Measurements from ENCODE around the gene RPL27A.
"Not testable (repeated sequence)": the region's sequence is repeated elsewhere in the genome, so short reads cannot be mapped to it uniquely, and the experiment has no call there.

The RPL27A gene

DNA sequence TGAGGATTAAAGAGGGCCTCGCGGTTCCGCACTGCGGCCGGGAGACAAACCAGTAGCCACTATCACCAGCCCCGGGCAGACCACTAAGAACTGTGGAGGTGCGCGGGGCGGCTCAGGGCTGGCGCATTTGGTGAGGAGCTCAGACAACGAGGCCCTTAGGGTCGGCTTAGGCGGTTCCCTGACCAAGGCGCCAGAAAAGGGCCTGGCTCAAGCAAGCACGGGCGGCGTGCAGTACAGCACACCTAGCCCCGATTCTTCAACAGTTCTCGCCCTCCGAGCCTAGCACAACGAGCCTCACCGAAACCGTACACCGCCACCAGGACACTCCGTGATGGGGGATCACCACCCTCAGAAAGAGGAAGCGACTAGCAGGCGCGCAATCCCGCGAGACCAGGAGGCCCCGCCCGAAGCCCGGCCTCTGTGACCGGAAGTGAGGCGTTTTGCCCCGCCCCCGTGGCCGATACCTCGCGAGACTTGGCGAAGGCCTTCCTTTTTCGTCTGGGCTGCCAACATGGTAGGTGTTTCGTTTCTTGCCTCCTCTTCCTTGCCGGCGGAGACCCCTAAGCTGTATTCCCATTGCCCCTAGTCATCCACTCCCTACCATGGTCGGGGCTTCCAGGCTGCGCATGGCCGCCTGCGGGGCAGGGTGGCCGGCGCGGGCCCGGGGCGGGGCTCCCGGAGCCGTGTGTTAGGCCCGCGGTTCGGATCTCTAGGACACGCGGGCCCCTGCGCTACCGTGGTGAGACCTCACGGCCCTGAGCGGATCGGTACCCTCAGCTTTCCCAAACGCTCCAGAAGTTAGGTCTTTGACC lies at the start of gene RPL27A, which contains the start of gene TRIM66:
Gene RPL27A, plus strand, starts transcription at position 490 of the 812 bp plus-strand sequence. Its CDS starts 22 bp downstream, at position 512.
Gene TRIM66, minus strand, starts transcription at position 363 of the 812 bp plus-strand sequence. CDS start 10,391 bp downstream, outside the sequence.
- DNase-seq, result peak; percentile 71

DNA sequence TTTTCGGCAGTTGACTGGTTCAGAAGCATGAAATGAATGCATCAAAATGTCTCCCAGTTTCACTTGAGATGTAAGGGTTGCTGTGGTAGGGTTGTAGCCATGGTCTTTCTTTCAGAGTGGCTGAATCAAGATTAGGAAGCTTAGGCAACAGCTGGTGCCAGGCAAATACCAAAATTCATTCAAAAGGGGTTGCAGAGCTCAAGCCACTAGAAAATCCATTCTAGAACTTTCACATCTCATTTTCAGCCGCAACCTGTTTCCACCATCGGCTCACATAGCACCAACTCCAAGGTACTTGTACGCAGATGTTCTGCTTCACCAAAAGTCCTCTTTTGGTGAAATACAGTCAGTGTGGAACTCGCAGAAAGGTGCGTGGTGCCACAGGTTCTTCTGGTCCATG lies 48.1 kb upstream of the RPL27A start:
- no peak for DNase-seq

DNA sequence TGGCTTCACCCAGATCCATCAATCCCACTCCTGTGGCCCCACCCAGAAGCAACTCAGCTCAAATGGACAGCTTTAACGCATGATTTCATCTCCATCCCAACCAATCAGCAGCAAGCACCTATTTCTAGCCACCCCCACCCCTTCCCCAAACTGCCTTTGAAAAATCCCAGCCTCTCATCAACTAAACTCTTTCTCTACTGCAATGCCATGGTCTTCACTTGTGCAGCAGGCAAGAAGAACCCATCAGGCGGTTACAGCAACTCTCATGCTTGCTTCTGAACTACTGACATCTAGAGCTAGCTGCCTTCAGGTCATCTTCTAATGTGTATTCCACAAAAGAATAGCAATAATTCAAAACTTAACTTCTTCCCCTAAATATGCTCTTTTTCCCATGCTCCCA lies 46.5 kb upstream of the RPL27A start:
- DNase-seq, result no peak

DNA sequence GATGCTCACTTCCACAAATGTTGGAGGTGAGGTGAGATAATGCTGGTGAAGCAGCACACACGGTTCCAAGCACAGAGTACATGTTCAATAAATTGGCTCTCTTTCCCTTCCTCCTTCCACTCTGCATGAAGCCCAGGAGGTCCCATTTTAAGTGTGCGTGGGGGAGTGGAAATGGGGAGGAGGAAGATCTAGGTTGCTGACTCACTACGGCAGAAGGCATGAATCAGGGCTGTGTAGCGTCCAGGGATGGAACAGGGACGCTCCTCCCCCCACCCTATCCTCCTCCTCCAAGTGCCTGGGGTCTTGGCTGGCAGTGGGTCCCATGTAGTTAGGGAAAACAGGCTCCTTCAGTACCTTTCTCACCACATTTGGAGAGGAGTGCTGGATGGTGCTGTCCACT lies 44.3 kb upstream of the RPL27A start:
- DNase-seq, result no peak

DNA sequence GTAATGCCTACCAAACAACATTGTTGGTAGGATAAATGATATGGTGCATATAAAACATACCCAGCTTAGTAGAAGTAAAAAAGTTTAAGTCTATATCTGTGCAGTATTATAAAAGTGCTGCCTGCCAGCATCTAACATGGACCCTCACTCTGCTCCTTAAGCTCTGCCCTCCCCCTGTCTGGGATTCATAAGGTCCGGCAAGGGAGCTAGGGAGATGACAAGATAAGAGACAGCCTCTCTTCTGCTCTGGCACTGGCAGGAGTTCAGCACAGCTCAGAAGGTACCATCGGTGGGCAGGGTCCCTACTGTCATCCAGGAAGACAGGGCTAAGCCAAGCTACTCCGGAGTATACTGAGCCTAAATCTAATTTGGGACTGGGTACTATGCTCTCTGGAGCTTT lies 42.9 kb upstream of the RPL27A start:
- DNase-seq, result no peak

DNA sequence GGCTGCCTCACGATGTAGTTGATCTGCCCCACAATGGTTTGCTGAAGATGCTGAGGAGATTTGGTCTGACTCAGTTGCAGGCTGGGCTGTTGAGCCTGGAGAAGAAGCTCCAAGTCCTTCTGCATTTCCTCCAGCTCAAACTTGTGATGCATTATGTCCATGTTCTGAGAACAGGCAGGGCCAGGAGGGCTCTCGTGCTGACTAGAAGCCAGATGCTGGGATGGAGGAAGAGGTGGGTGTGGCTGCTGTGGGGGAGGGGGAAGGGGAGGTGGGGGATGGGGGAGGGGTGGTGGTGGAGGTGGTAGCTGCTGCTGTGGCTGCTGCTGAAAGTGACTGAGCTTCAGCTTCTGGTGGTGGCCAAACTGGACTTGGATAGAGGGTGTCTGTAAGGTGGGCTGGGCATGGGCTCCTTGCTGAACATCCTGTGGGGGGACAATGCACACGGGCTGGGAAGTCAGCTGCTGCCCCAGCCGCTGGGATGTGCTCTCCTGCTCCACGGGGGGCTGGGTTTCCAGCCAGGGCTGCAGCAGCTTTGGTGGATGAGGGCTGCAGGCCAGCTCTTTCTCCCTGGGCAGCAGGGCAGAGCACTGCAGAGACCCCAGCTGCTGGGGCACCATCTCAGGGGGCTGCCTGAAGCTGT lies 42.2 kb upstream of the RPL27A start:
- DNase-seq, result no peak

DNA sequence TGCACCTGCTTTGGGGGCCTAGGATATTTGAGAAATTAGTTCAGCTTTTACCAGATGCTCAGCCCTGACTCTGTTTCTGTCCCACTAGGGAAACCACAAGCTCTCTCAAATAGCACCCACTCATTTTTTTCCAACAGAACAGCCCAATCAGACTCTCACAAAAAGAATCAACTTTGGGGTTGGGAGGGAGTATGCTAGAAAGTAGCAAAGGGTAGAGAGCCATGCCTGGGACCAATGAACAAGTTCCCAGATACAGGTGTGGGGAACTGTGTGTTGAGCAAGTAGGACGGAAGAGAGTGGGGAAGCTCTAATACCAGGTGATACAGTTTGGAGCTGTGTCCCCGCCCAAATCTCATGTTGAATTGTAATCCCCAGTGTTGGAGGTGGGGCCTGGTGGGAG lies 41.3 kb upstream of the RPL27A start:
- DNase-seq, result no peak

DNA sequence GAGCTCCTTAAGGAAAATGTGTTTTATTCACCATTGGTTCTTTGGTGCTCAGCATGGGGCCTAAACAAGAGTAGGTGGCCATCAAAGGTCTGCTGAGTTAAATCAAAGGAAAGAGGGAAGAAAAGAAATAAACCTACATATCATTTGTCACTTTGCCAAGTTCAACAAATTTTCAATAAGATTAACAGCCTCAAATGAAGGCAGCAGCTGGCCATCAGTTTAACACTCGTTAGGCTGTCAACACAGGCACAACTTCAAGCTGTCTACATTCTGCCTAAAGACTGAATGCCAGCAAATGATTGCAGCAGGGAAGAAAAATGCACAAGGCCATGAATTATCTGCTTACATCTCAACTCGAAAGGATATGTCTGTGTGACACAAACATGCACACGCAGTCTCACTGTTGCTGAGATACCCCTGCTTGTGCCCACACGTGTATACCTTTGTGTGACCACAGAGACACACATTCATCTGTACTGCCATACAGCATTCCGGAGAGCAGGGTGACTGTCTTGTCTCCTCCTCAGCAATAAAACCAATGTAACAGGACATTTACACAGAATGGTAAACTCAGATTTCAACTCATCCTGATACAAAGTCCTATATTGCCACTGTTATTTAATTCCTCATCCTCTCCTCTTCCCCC lies 40.3 kb upstream of the RPL27A start:
- DNase-seq, result no peak

DNA sequence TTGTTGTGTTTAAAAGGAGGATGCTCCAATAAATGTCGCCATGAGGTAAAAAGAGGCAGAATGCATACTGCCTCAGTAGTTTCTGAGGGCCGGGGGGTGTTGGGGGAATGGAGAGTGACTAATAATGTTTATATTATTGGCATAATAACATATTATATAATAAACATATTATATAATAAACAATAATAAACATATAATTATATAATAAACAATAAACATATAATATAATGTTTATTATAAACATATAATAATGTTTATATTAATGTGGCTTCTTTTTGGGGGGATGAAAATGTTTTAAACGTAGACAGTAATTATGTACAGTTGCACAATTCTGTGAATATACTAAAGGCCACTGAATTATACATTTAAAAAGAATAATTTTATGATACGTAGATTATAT lies 35.7 kb upstream of the RPL27A start:
- DNase-seq, result no peak

DNA sequence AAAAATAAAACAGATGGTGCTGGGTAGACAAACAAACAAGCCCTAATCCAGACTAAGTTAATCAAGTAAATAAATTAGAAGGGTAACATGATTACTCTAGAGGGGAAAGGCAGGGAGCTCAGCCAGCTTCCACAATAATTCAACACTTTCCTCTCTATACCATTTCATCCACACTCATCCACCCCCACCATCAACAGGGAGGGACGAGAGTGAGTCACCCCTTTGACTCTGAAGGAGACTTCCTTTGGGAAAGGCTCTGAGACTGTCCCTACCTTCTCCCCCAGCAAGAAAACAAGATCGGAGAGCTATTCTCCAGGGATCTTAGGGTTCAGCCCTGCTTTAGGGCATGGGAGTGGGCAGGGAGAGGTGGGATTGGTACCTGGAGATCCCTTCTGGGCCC lies 33.2 kb upstream of the RPL27A start:
- no peak for DNase-seq

DNA sequence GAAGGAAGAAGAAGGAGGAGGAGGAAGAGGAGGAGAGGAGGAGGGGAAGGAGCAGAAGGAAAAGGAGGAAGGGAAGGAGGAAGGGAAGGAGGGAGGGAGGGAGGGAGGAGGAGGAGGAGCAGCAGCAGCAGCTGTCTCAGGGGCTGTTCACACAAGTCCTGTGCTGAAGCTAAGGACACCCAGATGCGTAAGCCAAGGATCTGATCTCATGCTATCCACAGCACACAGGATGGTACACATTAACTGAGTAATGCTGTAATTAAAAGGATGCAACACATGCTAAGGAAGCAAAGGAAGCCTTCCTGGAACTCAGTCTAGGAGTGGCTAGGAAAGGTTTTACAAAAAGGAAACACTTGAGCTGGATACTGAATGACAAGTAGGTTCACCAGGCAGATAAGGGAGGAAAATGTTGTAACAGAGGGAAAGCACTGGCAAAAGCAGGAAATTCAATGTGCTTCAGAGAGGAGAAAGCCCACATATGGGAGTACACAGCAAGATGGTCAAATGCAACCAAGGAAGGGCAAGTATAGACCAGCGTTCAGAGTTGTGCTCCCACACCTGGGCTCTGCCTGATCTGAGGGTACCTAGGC lies 32.1 kb upstream of the RPL27A start:
- no peak for DNase-seq

DNA sequence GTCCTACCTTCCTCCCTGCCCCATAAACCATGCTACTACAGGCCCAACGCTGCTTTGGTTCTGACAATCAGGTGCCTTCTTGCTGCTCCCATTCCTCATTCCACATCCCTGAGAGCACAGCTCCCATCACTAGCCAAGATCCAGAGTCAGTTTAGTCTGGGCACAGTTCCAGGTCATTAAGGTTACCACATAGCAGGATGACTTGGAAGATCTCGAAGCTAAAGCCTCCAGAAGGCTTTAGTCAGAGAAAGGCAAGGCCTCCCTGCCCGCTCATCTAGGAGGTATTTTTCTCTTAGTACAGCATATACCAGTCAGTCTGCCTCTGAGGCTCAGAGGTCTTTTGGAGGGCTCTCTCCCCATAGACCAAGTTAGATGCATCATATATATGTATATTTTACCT lies 30.5 kb upstream of the RPL27A start:
- no peak for DNase-seq

DNA sequence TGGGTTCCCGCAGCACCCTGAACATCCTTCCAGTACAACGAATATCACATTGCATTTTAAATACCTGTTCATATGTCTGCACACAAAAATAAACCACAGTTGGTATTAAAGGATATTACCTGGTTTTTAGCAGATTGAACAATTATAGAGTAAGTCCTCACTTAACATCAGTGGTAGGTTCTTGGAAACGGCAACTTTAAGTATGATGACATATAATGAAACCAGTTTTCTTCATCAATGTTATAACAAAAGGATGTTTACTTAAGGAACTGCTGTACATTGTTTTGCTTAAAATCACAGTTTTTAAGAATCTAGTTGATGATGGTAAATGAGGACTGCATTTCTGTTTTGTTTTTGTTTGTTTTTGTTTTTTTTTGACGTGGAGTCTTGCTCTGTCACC lies 28.1 kb upstream of the RPL27A start:
- no peak for DNase-seq

DNA sequence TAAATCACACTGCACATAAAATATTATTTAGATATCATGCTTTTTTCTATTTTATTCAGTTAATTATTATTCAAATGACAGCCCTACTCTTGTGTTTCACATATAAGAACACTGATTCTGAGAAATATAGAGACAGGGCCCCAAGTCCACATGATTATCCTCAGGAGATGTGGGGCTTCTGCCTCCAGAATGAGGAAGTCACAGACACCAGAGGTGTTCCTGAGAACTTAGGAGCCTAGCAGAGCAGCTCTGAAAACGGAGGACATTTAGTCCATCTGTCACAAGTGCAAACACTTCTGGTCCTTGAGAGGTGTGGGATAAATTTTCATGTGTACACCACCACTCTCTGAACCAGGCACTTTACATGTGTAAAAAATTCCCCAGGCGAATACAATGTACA lies 26.3 kb upstream of the RPL27A start:
- DNase-seq, result no peak

DNA sequence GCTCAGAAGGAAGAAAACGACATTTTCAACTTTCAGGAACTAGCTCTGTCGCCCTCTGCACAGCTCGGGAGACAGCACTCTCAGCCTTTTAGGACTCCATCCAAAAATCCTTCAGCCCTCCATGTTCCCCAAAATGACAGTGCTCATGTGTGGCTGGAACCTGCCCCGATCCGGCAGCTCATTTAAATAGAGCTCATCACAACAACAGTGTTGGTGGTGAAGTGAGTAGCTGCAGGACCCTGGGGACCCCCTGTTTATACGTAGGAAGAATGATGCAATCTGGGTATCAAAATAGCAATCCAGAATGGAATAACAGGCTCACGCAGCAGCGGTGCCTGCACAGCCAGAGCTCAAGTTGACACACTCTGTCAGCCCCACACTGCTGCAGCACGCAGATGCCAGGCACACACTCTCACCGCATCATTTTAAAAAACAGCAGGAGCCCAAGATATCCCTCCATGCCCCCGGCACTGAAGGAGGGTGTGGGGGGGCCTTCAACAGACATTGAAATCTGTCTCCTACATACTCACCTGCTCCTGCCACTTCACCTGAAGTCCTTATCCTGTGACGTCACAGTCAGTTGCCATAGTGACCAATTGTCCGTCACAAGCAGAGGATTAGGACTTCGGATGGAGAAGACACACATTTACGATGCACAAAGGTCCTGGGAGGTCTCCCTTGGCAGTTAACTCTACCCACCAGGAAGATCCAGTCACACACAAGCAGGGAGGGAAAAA lies 24.1 kb upstream of the RPL27A start:
- DNase-seq, result no peak

DNA sequence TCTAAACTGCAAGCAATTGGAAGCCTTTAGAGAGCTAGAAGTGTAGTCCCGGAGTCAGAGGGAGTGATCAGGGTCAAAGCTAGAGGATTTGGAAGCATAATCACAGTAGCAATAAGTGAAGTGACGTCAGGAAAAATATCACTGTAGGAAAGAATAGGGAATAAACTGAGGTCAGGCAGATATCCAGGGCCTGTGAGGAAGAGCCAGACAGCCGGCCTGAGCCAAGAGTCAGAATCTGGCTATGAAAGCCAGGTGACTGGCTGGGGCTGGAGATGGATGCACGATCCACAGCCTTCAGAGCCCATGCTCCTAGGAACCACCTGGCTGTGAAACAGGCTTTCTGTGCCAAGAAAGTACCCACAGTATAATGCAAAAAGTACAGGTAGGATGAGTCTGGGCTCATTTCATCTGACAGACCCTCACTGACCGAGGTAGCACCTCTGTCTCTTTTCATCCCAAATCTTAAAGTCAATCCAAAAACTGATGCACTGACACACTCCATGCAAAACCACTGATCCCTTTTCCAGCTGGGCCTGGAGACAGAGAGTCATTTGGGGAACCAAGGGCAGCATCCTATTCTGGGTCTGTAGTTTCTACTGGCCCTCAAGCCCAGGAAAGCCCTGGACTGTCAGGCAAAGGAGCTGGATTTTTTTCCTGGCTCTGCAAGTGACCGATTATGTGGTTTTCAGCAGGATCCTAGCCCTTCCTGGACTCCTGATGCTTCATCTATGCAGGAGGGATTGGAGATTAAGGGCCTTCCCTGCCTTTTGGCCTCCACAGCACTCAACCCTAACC lies 21.4 kb upstream of the RPL27A start:
- no peak for DNase-seq

DNA sequence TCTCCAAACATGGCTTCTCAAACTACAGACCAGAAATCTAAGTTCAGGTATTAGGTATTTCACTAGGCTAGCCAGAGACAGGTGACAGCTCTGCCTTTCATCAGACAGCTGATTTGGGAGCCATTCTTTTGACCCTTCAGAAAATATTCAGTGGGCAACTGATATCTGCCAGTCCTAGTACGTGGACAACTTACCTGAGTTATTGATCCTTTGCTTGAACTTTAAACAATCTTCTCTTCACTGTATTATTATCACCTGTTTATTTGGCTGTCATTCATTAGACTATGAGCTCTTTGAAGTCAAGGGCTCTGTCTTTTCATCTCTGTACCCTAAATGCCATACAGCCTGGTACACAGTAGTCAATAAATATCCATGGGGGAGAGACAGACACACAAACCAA lies 17.4 kb upstream of the RPL27A start:
- no peak for DNase-seq

DNA sequence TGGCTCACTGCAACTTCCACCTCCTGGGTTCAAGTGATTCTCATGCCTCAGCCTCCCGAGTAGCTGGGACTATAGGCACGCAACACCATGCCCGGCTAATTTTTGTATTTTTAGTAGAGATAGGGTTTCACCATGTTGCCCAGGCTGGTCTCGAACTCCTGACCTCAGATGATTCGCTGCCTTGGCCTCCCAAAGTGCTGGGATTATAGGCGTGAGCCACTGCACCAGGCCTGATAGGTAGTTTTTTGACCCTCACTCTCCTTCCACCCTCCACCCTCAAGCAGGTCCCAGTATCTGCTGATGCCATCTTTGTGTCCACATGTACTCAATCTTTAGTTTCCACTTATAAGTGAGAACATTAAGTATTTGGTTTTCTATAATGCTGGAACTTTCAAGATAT lies 12.5 kb upstream of the RPL27A start:
- not testable (repeated sequence) for DNase-seq

DNA sequence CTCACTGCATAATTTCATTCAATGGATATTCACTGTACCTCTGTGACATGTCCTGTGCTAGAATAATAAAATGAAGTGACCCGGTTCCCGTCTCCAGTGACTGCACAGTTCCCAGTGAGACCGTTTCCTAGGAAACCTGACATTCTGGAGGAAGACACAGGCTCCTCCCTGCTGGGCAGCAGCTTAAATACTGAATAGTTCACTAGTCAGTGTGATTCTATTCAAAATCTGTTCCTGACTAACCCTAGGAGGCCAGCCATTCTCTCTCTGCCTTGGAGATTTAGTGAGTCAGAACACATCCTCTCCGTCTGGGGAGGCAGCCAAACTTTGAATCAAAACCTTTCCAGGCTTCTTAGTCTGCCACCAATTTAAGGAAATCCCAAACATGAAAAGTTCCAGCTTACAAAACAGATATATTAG lies 11.4 kb upstream of the RPL27A start:
- DNase-seq, result peak; percentile 9

DNA sequence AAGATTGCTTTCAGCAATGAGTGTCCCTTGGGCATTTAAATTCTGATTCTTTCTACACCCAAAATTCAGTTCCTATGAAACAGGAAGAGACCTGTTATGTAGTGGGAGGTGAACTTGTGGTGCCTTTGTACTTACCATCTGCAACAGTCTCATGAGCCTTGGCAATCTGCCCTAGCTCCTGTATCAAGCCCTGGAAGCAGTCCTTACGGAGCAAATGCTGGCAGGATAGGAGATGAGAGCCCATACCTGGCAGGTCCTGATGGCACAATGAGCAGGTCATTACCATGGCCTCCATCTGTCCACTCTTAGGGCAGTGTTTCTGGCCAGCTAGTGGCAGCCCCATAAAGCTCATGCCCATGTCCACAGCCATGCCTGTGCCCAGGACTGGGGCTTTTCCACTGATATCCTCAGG lies 10.9 kb upstream of the RPL27A start:
- no peak for DNase-seq

DNA sequence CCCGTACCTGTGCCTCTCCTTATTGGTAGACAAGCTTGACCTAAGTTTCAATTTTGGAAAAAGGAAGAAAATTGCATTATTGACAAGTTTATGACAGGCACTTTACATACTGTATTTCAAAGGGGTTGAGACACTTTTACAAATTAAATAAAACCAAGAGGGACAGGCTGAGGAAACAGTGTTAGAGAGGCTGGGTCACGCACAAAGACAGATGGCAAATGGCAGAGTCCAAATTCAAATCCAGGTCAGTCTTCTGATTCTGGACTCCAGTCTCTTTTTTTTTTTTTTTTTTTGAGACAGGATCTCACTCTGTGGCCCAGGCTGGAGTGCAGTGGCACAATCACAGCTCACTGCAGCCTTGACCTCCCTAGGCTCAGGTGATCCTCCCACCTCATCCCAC lies 10.2 kb upstream of the RPL27A start:
- no peak for DNase-seq

DNA sequence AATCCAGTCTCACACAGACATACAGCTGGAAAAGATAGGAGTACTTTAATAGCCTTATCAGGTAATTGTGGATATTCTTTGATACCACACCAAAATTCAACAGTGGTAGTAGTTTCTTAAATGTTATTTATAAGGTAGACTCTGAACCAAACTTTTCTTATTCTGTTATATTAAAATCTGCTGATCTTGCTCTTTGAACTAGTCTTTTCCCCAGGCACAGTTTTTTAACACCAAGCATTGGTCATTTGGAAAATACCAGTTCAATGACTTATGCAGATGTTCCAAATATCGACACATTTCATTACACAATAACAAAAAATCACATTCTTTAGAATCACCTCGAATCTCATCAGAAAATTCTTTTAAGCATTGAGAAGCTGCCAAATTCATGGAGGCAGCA lies 7.7 kb upstream of the RPL27A start:
- DNase-seq, result no peak

Data from GOT3 (cell line).